Common myeloid progenitor, CD34-positive (primary cell): ENCODE measurements around the gene ITPR3.

ENCODE experiments used
- CTCF ChIA-PET: fragments of 350-600 bp; sonication (Branson Sonifier 250); formaldehyde crosslinking; loops from one replicate; lab custom pipeline; 2021; ENCODE audit warnings: antibody characterized with exemption; lab: Charles Lee
- POLR2A ChIA-PET: fragments of 350-600 bp; sonication (Branson Sonifier 250); formaldehyde crosslinking; loops from one replicate; lab custom pipeline; 2021; ENCODE audit warnings: antibody characterized with exemption; lab: Charles Lee
- DNase-seq, 3 donors: peaks; one replicate each; pipeline versions ENCODE4 v3.0.0 to v3.0.0-alpha.2; 2013
- H3K27ac ChIP-seq, 2 experiments: 1 replicate in 1 of 2; 2 replicates in 1 of 2; pipeline ENCODE4 v1.7.0; 2013; ENCODE audit warnings: inconsistent platforms in 2 of 2, low read length in 2 of 2, mild to moderate bottlenecking in 2 of 2, low read depth in 1 of 2, moderate library complexity in 1 of 2; ENCODE audit not compliant: severe bottlenecking in 2 of 2, insufficient read depth in 1 of 2, poor library complexity in 1 of 2
- H3K27me3 ChIP-seq, 5 experiments: replicated peaks in 2 of 5; 1 replicate in 3 of 5; 2 replicates in 2 of 5; pipeline versions ENCODE4 v1.6.1 to v1.7.0; 2013; ENCODE audit warnings: low read length in 4 of 5, mild to moderate bottlenecking in 2 of 5, moderate library complexity in 2 of 5, inconsistent platforms in 1 of 5; ENCODE audit not compliant: insufficient read depth in 5 of 5, control insufficient read depth in 4 of 5
- H3K36me3 ChIP-seq, 4 experiments: 1 replicate in 2 of 4; 2 replicates in 2 of 4; pipeline versions ENCODE4 v1.6.1 to v1.7.0; 2013; ENCODE audit warnings: low read length in 3 of 4, control low read depth in 1 of 4, mild to moderate bottlenecking in 1 of 4; ENCODE audit not compliant: control insufficient read depth in 4 of 4, insufficient read depth in 4 of 4
- H3K4me1 ChIP-seq, 4 experiments: 1 replicate in 3 of 4; 2 replicates in 1 of 4; pipeline versions ENCODE4 v1.6.1 to v1.7.1; 2013; ENCODE audit warnings: low read length in 3 of 4, mild to moderate bottlenecking in 3 of 4, control low read depth in 1 of 4, inconsistent platforms in 1 of 4, moderate library complexity in 1 of 4; ENCODE audit not compliant: control insufficient read depth in 4 of 4, insufficient read depth in 4 of 4; ENCODE audit errors: control extremely low read depth in 1 of 4
- H3K4me3 ChIP-seq, 7 experiments: 1 replicate in 4 of 7; 2 replicates in 3 of 7; pipeline versions ENCODE4 v1.5.1 to v1.7.0; 2013; ENCODE audit warnings: mild to moderate bottlenecking in 7 of 7, low read length in 6 of 7, moderate library complexity in 6 of 7, inconsistent platforms in 2 of 7, low read depth in 2 of 7, control low read depth in 1 of 7; ENCODE audit not compliant: insufficient read depth in 4 of 7, control insufficient read depth in 1 of 7; ENCODE audit errors: extremely low read depth in 1 of 7
- H3K9me3 ChIP-seq, 5 experiments: 1 replicate in 4 of 5; 2 replicates in 1 of 5; pipeline versions ENCODE4 v1.6.1 to v1.7.1; 2013; ENCODE audit warnings: low read length in 4 of 5, mild to moderate bottlenecking in 2 of 5, inconsistent platforms in 1 of 5, low read depth in 1 of 5, moderate library complexity in 1 of 5; ENCODE audit not compliant: control insufficient read depth in 4 of 5, insufficient read depth in 2 of 5; ENCODE audit errors: control extremely low read depth in 1 of 5
- WGBS: methylation state at CpG from one replicate; pipeline ENCODE4 v1.1.5; 2013; ENCODE audit not compliant: insufficient coverage; 5-methylcytosine and 5-hydroxymethylcytosine counted together

The ITPR3 gene

GRCh38 chr6:33727932-33728331 is 106.8 kb downstream of the ITPR3 start:
- ChIA-PET POLR2A (no interaction called here), CTCF (interaction anchor here (1.2 to 2.4 kb wide), 3 partner anchors 11 to 26 kb away, joined by 3 to 12 read pairs (median 3); no protein-coding TSS in a partner anchor)
- WGBS = 89% methylated on average over 11 of the region's 11 CpGs
- Histone ChIP-seq H3K36me3 (no peaks in the 10 kb centered on the region), H3K27ac (no peak overlapping the region), H3K4me1 (no peaks in the 10 kb centered on the region), H3K4me3 (no peak overlapping the region), H3K27me3 (peaks cover 0 to 10% (median 4%) of the 10 kb centered on the region in 5 experiments), H3K9me3 (no peaks in the 10 kb centered on the region)
- DNase-seq = no peak

- H3K36me3 ChIP-seq = no peaks in the 10 kb centered on the region
- peaks cover 0 to 8% (median 4%) of the 10 kb centered on the region in 5 experiments for H3K27me3 ChIP-seq
- no peaks in the 10 kb centered on the region for H3K4me1 ChIP-seq
- whole genome bisulfite sequencing = 95% methylated on average over 10 of the region's 11 CpGs
- H3K27ac ChIP-seq = no peak overlapping the region
- H3K4me3 ChIP-seq = no peak overlapping the region
- CTCF ChIA-PET = interaction anchor here (1.2 to 2.4 kb wide), 3 partner anchors 10 to 27 kb away, joined by 3 to 12 read pairs (median 3); no protein-coding TSS in a partner anchor
- DNase-seq = no peak
- POLR2A ChIA-PET = no interaction called here
- H3K9me3 ChIP-seq = no peaks in the 10 kb centered on the region
These were observed 107.3 kb downstream of the ITPR3 start for GRCh38 chr6:33728438-33728837.

- H3K4me3 ChIP-seq = no peak overlapping the region
- CTCF ChIA-PET = interaction anchor here (1.2 to 2.4 kb wide), 3 partner anchors 9 to 28 kb away, joined by 3 to 12 read pairs (median 3); no protein-coding TSS in a partner anchor
These were observed 107.9 kb downstream of the ITPR3 start for GRCh38 chr6:33729059-33729458.

DNA sequence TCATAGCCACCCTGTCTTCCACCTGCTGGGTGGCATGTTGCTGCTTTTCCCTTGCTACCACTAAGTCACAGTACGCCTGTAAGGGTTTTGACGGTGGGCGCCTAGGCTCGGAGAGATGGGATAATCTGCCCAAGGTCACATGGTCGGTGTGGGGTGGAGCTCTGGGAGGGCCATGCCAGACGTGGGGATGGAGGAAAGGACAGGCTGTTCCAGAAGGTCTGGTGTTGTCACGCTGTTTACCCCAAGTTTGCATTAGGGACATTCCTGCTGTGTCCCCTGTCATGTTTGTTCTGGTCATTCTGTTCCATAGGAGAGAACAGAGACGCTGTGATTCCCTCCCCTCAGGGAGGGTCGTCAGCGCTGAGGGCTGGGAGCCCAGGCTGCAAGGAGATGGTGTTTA is 109.5 kb downstream of the ITPR3 start:
- Histone ChIP-seq H3K27ac (no peak overlapping the region), H3K4me3 (no peak overlapping the region), H3K27me3 (peaks cover 0 to 4% (median 0%) of the 10 kb centered on the region in 5 experiments), H3K4me1 (peaks cover 0 to 6% (median 0%) of the 10 kb centered on the region in 4 experiments), H3K36me3 (no peaks in the 10 kb centered on the region), H3K9me3 (no peaks in the 10 kb centered on the region)
- ChIA-PET CTCF (no interaction called here), POLR2A (no interaction called here)
- WGBS = 94% methylated on average over 8 of the region's 10 CpGs
- no peak for DNase-seq

More at GRCh38 chr6:33729059-33729458, 107.9 kb downstream of the ITPR3 start:
- DNase-seq = no peak
- POLR2A ChIA-PET = no interaction called here
- no peaks in the 10 kb centered on the region for H3K4me1 ChIP-seq
- H3K27ac ChIP-seq = no peak overlapping the region
- WGBS = 97% methylated on average over 3 of the region's 6 CpGs
- H3K36me3 ChIP-seq = no peaks in the 10 kb centered on the region
- no peaks in the 10 kb centered on the region for H3K9me3 ChIP-seq
- H3K27me3 ChIP-seq = peaks cover 0 to 6% (median 0%) of the 10 kb centered on the region in 5 experiments

GRCh38 chr6:33731035-33731434 is 109.9 kb downstream of the ITPR3 start:
- WGBS = 84% methylated on average over 6 of the region's 7 CpGs
- CTCF ChIA-PET = interaction anchor here (0.8 to 1.0 kb wide), 2 partner anchors 12 to 25 kb away, joined by 3 read pairs; no protein-coding TSS in a partner anchor
- POLR2A ChIA-PET = no interaction called here
- no peaks in the 10 kb centered on the region for H3K9me3 ChIP-seq
- peaks cover 0 to 6% (median 0%) of the 10 kb centered on the region in 4 experiments for H3K4me1 ChIP-seq
- H3K4me3 ChIP-seq = no peak overlapping the region
- peaks cover 0 to 4% (median 0%) of the 10 kb centered on the region in 5 experiments for H3K27me3 ChIP-seq
- no peaks in the 10 kb centered on the region for H3K36me3 ChIP-seq
- H3K27ac ChIP-seq = no peak overlapping the region
- DNase-seq = no peak

DNA sequence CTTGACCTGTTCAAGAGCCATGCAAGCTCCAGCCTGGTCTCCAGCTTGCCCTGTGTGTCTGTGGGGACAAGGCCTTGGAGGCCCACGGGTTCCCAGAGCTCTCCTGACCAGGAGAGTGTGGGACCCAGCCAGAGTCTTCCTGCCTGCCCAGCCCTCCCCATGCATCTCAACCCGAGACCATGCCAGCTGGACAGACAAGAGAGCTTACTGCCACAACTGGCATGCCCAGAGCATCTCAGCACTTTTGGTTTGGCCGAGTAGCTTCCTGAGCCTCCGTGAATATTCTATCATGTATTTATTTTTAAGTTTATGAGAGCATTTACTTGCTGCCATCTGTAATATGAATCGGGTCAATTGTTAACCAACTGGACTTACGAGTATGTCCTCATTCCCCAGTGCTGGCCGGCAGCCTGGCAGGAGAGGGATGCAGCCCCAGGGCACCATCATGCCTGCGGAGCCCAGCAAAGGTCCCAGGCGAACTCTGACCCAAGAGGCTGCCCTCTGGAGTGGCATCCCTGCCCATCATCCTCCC is 110.7 kb downstream of the ITPR3 start:
- POLR2A ChIA-PET = no interaction called here
- H3K4me1 ChIP-seq = peaks cover 0 to 6% (median 0%) of the 10 kb centered on the region in 4 experiments
- DNase-seq = no peak
- H3K4me3 ChIP-seq = no peak overlapping the region
- no peaks in the 10 kb centered on the region for H3K9me3 ChIP-seq
- no peak overlapping the region for H3K27ac ChIP-seq
- 95% methylated on average over 5 of the region's 9 CpGs for WGBS
- H3K36me3 ChIP-seq = no peaks in the 10 kb centered on the region
- CTCF ChIA-PET = interaction anchor here (0.8 to 1.0 kb wide), 2 partner anchors 11 to 26 kb away, joined by 3 read pairs; no protein-coding TSS in a partner anchor
- H3K27me3 ChIP-seq = peaks cover 0 to 4% (median 0%) of the 10 kb centered on the region in 5 experiments

DNA sequence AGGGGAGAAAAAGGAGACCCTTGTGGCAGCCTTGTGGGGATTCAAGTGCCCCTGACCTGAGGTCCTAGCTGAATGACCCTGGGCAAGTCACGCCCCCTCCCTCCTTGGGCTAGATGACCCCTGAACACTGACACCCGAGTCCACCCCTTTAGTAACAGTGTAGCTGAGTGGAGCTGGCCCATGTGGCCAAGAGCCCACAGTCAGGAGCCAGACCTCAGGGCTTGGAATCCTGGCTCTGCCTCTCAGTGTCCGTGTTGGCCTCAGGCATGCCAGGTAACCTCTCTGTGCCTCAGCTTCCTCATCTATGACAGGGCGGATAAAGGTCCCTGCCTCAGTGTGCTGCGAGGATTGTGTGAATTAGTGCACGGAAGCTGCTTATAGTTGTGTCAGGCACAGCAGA is 111.3 kb downstream of the ITPR3 start:
- Histone ChIP-seq H3K36me3 (no peaks in the 10 kb centered on the region), H3K27me3 (peaks cover 0 to 4% (median 0%) of the 10 kb centered on the region in 5 experiments), H3K4me3 (no peak overlapping the region), H3K27ac (no peak overlapping the region), H3K4me1 (peaks cover 0 to 6% (median 0%) of the 10 kb centered on the region in 4 experiments), H3K9me3 (no peaks in the 10 kb centered on the region)
- ChIA-PET CTCF (no interaction called here), POLR2A (no interaction called here)
- WGBS = 100% methylated on average over 6 of the region's 6 CpGs
- no peak for DNase-seq
